H1 (cell line): Measurements from ENCODE around the gene PLXNA4. TPM values are rescaled to one million over a fixed set of nuclear protein-coding genes. Genes with fewer than 3 reads are reported as not detected.

Experiments
- CTBP2 ChIP-seq: IDR thresholded peaks from 2 replicates; pipeline ENCODE4 v1.7.0; 2011; ENCODE audit warnings: borderline replicate concordance, mild to moderate bottlenecking, moderate library complexity, mixed read lengths, low read length; ENCODE audit not compliant: insufficient read depth, insufficient read length
- RXRA ChIP-seq: IDR thresholded peaks from 2 replicates; pipeline ENCODE4 v1.6.1; 2011; ENCODE audit warnings: low read depth, mild to moderate bottlenecking, low read length, moderate library complexity; ENCODE audit not compliant: insufficient read depth
- SIX5 ChIP-seq: IDR thresholded peaks from 2 replicates; pipeline ENCODE4 v1.6.1; 2011; ENCODE audit warnings: mild to moderate bottlenecking, low read depth, low read length
- TAF7 ChIP-seq: optimal IDR thresholded peaks from 2 replicates; pipeline ENCODE3; 2011; ENCODE audit warnings: low read depth, mild to moderate bottlenecking, inconsistent platforms, low read length, moderate library complexity, borderline replicate concordance
- polyA plus RNA-seq, 7 experiments: library from polyadenylated mRNA; depleted of rRNA in 3 of 7; stranded (reverse) in 5 of 7; unstranded in 2 of 7; fragments of >200 nt in 5 of 7; fragments of 200-250 nt in 2 of 7; gene quantifications; 1 replicate in 5 of 7; 2 replicates in 1 of 7; 4 replicates in 1 of 7; pipeline versions ENCODE4 v1.2.1 to v1.2.3, GENCODE V29; 2011 to 2013; ENCODE audit warnings: missing spikeins in 2 of 7, mixed read lengths in 2 of 7
- total RNA-seq: library from RNA; stranded (reverse); fragmentation: NEBNext Ultra II Directional; extraction: Animal tissue kit (Norgen Biotek cat#: 25700); gene quantifications from 2 replicates; pipeline ENCODE4 v1.2.1, GENCODE V29; 2021

The PLXNA4 gene
- total and polyA plus RNA-seq, 2 of the 8 experiments (the other 6 are each of a cell fraction or from before 2014, with no cell fraction given) = 0.76 to 0.79 TPM

DNA sequence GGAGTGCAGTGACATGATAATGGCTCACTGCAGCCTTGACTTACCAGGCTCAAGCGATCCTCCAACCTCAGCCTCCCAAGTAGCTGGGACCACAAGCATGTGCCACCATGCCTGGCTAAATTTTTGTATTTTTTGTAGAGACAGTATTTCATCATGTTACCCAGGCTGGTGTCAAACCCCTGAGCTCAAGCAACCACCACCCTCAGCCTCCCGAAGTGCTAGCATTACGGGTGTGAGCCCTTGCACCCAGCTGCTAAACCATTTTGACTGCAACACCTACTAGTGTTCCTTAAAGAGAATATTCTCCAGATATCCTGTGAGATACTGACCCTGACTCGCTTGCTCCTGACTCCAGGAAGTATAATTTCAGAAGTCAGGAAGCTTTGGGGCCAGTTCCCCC, 85.8 kb downstream of the PLXNA4 start (continued):
- TF ChIP-seq CTBP2 (no peak), TAF7 (no peak), SIX5 (no peak), RXRA (no peak)
